Ammon's horn (tissue), 1 donor: ENCODE measurements around the gene CDC37L1.
A peak's percentile ranks its signal among the peaks of the same experiment; 100 is the strongest.

ENCODE experiments used
- DNase-seq: peaks from one replicate; pipeline ENCODE4 v3.0.0-alpha.2; 2016; ENCODE audit warnings: low spot score

The CDC37L1 gene

DNA sequence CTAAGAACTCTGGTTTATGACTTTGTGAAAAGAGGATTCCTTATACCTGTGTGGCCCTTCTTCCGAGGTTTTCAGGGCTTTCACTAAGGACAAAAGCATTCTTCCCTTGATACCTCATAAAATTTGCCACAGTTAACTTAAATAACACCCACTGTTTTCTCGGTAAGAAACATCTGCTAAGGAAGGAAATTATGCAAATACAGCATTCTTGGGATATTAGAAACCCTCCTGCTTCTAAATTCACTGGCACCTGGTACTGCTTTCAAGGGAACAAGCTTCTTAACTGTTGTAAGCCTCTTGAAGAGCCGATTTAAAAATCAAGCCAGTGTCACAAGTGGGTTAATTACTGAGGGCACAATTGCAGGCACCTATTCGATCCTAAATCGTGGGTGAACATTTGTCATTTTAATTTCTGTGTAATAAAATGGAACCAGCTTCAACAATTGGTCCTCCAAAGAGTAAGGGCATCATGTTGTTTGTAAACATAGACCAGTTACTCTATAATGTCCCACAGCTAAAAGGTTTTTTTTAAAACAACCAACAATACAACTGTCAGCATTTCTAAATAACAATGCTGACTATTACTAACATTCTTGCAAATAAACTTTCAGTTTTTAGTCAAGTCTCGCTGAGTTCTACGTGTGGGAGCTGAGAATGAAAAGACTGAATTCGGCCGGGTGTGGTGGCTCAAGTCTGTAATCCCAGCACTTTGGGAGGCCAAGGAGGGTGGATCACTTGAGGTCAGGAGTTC is 35.1 kb downstream of the CDC37L1 start:
- no peak for DNase-seq

- DNase-seq: no peak
These were observed 36.8 kb downstream of the CDC37L1 start for GRCh38 chr9:4716163-4716562.

DNA sequence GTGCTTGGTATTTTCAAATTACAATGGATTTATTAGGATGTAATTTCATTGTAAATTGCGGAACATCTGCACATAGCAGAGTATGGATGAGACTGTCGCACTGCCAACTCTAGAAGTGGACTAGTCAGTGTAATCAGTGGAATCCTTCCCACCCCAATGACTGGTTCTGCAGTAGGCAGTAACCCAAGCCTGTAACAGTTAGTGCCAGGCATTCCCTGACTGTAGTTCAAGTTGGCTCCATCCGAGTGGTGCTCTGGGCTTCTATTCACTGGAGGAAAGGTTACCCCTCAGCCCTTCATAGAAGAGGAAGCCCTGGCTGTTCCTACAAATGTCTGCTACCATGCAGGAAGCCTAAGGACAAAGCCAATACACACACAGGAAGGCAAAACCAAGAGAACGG is 38.4 kb downstream of the CDC37L1 start:
- DNase-seq: peak; percentile 3

DNA sequence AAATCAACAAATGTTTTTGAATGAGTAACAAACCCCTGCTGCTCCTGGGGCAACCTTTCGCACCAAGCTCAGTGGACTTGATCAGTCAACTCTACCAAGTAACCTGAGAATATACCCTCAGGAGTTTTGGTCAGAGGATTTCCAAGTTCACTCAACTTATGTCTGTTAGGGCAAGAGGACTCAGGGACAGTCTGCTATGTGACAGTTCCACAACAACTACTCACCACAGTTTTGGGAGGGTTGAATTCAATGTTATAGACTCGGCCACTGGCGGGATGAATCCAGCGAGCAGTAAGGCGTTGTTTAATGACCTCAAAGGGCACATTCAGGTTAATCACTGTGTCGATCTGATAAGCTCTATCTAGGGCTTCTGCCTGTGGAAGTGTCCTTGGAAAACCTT is 39.5 kb downstream of the CDC37L1 start:
- no peak for DNase-seq

DNA sequence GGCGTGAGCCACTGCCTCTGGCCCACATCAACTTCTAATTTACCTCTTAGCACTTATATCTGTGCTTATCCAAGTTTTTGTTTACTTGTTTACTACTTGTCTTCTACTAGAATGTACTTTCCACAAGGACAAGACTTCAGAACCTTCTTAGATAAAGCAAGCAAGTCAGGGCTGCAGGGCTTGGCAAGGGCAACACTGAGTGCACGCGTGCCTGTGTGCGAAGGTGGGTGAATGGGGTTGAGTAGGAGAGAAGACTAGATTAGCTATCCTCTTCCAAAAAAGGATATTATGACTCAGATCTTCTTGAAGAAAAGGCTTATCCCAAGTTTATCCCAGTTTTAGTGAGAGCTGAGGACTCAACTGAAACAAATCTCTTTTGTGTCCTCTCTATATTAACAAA is 42.4 kb downstream of the CDC37L1 start:
- no peak for DNase-seq

DNA sequence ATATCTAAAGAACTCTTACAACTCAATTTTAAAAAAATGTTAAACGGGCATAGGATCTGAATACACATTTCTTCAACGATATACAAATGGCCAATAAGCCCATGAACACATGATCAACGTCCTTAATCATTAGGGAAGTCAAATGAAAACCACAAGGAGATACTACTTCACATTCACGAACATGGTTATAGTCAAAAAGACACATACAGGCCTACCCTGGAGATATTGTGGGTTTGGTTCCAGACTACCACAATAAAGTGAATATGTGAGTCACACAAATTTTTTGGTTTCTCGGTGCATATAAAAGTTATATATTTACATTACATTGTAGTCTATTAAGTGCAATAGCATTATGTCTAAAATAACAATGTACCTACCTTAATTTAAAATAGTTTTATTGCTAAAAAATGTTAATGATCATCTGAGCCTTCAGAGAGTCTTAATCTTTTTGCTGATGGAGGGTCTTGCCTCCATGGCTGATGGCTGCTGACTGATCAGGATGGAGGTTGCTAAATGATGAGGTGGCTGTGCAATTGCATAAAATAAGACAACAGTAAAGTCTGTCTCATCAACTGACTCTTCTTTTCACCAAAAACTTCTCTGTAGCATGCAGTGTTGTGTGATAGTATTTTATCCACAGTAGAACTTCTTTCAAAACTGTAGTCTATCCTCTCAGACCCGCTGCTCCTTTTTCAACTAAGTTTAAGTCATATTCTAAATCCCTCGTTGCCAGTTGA is 46.5 kb downstream of the CDC37L1 start:
- DNase-seq: no peak

DNA sequence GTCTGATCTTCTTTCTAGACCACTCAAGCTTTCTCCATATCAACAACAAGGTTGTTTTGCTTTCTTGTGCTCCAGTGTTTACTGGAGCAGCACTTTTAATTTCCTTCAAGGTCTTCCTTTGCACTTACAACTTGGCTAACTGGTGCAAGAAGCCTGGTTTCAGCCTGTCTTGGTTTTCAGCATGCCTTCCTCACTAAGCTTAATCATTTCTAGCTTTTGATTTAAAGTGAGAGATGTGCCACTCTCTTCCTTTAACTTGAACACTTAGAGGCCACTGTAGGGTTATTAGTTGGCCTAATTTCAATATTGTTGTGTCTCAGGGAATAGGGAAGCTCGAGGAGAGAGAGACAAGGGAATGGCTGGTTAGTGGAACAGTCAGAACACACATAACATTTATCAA is 48.2 kb downstream of the CDC37L1 start:
- no peak for DNase-seq

DNA sequence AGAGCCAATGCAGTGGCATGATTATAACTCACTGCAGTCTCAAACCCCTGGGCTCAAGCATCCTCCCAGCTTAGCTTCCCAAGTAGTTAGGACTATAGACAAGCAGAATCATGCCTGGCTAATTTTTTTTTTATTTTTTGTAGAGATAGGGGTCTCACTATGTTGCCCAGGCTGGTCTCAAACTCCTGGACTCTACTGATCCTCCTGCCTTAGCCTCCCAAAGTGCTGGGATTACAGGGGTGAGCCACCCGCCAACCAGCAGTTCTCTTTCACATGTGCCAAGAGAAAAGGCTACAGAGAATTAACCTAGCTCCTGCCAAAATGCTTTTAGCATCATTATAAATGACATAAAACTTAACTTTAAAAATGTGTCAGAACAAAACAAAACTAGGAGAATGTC is 53.5 kb downstream of the CDC37L1 start:
- DNase-seq: no peak

GRCh38 chr9:4734150-4734549 is 54.8 kb downstream of the CDC37L1 start:
- no peak for DNase-seq

DNA sequence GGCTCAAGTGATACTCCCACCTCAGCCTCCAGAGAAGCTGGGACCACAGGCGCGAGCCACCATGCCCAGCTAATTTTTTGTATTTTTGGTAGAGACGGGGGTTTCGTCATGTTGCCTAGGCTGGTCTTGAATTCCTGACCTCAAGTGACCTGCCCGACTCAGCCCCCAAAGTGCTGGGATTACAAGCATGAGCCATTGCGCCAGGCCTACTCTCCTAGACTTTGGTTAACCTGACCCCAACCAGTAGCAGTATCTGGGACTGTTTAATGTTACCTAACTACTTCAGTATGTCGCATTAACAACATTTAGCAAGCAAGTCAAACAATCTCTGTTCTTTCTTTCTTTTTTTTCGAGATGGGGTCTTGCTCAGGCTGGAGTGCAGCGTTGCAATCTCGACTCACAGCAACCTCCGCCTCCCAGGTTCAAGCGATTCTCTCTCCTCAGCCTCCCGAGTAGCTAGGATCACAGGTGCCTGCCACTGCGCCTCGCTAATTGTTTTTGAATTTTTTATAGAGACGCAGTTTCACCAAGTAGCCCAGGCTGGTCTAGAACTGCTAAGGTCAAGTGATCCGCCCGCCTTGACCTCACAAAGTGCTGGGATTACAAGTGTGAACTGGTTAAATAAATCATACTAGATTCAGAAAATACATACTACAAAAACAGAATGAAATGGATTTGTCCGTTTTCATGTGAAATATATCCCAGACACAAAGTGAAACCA is 59.7 kb downstream of the CDC37L1 start:
- DNase-seq: no peak

- DNase-seq: no peak
These were observed 60.4 kb downstream of the CDC37L1 start for GRCh38 chr9:4739587-4740387.

DNA sequence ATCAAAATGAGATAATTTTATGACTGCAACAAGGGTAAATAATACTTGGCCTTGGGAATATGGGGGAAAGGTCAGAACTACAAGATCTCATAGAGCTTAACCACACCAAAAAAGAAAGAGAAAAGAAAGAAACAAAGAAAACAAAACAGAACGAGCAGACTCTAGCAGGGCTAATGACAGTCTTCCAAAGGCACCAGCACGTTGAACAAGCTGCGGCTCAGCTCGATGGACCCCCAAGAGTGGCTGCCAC is 60.9 kb downstream of the CDC37L1 start:
- DNase-seq: no peak

DNA sequence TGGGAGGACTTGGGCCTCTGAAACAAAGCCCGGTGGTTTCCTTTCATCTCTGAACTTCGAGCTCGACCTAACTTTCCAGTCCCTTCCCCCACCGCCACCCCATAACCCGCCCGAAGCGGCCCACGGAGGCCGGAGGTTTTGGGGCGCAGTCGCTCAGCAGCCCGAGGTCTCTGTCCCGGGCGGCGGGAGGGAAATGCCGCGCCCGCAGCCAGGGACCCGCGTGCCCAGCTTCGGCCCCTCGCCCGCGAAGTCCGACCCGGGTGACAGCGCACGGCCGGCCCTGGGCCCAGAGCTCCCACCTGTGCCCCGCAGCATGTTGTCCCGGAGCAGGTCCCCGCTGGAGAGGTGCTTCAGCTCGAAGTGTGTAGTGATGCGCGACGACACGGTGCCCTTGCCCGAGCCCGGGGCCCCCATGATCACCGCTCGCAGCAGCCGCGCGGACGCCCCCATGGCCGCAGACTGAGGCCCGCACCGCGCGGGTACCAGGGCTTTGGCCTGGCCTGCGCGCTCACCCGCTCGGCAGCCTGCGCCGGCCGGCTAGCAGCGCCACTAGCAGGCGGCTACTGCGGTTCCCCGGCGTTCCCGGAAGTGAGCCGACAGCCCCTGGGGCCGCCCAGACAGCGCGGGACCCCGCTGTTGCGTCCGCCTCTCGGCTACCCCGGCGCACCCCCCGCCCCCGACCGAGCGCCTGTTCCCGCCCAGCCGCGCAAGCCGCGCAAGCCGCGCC is 61.4 kb downstream of the CDC37L1 start, which contains the start of gene AK3:
AK3 (minus strand) TSS at position 565 of the 727 bp plus-strand sequence; CDS start at position 450, 115 bp downstream.
- DNase-seq: peak; percentile 81

GRCh38 chr9:4741365-4742089 is 62.2 kb downstream of the CDC37L1 start:
- DNase-seq: peak; percentile 67

GRCh38 chr9:4742246-4742645 is 62.9 kb downstream of the CDC37L1 start:
- no peak for DNase-seq

DNA sequence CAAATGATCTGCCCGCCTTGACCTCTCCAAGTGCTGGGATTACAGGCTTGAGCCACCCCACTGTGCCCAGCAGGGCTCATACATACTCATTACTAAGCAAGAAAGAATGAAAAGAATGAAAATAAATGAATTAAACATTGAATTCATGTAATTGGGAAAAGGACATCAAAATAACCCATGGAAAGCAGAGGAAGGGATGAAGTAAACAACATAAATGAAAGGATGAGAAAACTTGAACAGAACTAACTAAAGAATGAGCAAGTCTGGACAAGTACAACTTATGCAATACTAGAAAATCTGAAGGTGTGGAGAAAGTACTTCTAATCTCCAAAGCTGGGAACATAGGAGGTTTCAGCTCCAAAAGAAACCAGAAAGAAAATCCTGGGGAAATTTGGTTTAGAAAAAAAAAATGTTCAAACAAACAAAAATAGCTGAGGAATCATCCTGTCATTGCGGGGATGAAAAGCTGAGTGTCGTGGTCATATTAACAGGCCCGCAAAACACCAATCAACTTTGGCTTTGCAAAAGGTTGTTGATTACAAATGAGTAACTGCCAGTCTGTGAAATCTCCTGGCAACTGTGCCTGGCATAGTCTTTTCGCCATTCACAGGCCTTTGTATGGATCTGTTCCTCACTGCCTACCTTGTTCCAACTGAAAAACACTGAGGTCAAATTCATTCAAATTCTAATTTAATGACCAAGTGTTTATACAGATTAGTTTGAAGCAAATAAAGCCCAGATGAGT is 63.9 kb downstream of the CDC37L1 start:
- peak; percentile 21 for DNase-seq

GRCh38 chr9:4746278-4747030 is 67.1 kb downstream of the CDC37L1 start:
- no peak for DNase-seq

- DNase-seq: no peak
These were observed 69.2 kb downstream of the CDC37L1 start for GRCh38 chr9:4748612-4749011.

GRCh38 chr9:4750023-4750673 is 70.8 kb downstream of the CDC37L1 start:
- DNase-seq: peak; percentile 26
